B cell (primary cell): Measurements from ENCODE around the gene RERG. TPM values are rescaled to one million over a fixed set of nuclear protein-coding genes. Genes with fewer than 3 reads are reported as not detected.

Source experiments
- ATAC-seq: fragments of 200-7000 bp; cut with Tn5 transposase; one replicate; pipeline ENCODE4 v1.10.0; 2021; ENCODE audit warnings: low read depth, mild to moderate bottlenecking, moderate number of reproducible peaks, moderate library complexity
- CTCF ChIA-PET: fragments of 350-600 bp; sonication (Branson Sonifier 250); formaldehyde crosslinking; loops from one replicate; lab custom pipeline; 2021; ENCODE audit warnings: antibody characterized with exemption, inconsistent platforms; lab: Charles Lee
- POLR2A ChIA-PET: fragments of 350-600 bp; sonication (Branson Sonifier 250); formaldehyde crosslinking; loops from one replicate; lab custom pipeline; 2021; ENCODE audit warnings: antibody characterized with exemption; lab: Charles Lee
- DNase-seq: peaks from one replicate; pipeline ENCODE4 v3.0.0; 2013
- H2AFZ ChIP-seq: 2 replicates; pipeline ENCODE4 v1.6.1; 2012; ENCODE audit warnings: mild to moderate bottlenecking, low read depth, low read length; ENCODE audit not compliant: insufficient read depth, poor library complexity, severe bottlenecking
- H3K27ac ChIP-seq, 2 donors: 1 replicate in 1 of 2; 2 replicates in 1 of 2; pipeline ENCODE4 v1.5.1; 2012 to 2013; ENCODE audit warnings: low read length in 2 of 2, mild to moderate bottlenecking in 2 of 2, moderate library complexity in 1 of 2
- H3K27me3 ChIP-seq, 4 experiments: fragments of 200-600 bp in 1 of 4; sonication (generic) in 1 of 4; replicated peaks in 1 of 4; 1 replicate in 2 of 4; 2 replicates in 2 of 4; pipeline versions ENCODE4 v1.6.1 to v1.7.0; 2013 to 2016; ENCODE audit warnings: low read length in 3 of 4, mild to moderate bottlenecking in 2 of 4, mixed read lengths in 1 of 4, moderate library complexity in 1 of 4; ENCODE audit not compliant: insufficient read depth in 4 of 4, control insufficient read depth in 3 of 4; ENCODE audit errors: control extremely low read depth in 1 of 4
- H3K36me3 ChIP-seq, 2 experiments: replicated peaks in 1 of 2; 1 replicate in 1 of 2; 2 replicates in 1 of 2; pipeline versions ENCODE4 v1.6.1 to v1.7.1; 2013; ENCODE audit warnings: low read length in 1 of 2; ENCODE audit not compliant: insufficient read depth in 2 of 2, control insufficient read depth in 1 of 2; ENCODE audit errors: control extremely low read depth in 1 of 2, extremely low read depth in 1 of 2
- H3K4me1 ChIP-seq, 2 donors: fragments of 200-600 bp in 1 of 2; sonication (generic) in 1 of 2; 1 replicate in 1 of 2; 2 replicates in 1 of 2; pipeline versions ENCODE4 v1.5.1 to v1.6.1; 2013 to 2017; ENCODE audit warnings: low read length in 2 of 2; ENCODE audit not compliant: control insufficient read depth in 2 of 2, insufficient read depth in 2 of 2
- H3K4me2 ChIP-seq: replicated peaks from 2 replicates; pipeline ENCODE3; 2012; ENCODE audit warnings: mild to moderate bottlenecking, low read depth, low read length; ENCODE audit not compliant: poor library complexity, severe bottlenecking
- H3K4me3 ChIP-seq, 5 experiments: fragments of 200-600 bp in 1 of 5; sonication (generic) in 1 of 5; 1 replicate in 3 of 5; 2 replicates in 2 of 5; pipeline versions ENCODE4 v1.5.1 to v1.7.0; 2011 to 2016; ENCODE audit warnings: low read length in 4 of 5, mild to moderate bottlenecking in 4 of 5, low read depth in 2 of 5, control low read depth in 1 of 5, moderate library complexity in 1 of 5; ENCODE audit not compliant: insufficient read depth in 1 of 5; ENCODE audit errors: control extremely low read depth in 1 of 5, extremely low read depth in 1 of 5
- H3K79me2 ChIP-seq: fragments of 200-600 bp; sonication (generic); one replicate; pipeline ENCODE4 v1.6.0; 2016; ENCODE audit warnings: low read length; ENCODE audit not compliant: control insufficient read depth, insufficient read depth
- H3K9ac ChIP-seq: fragments of 200-600 bp; sonication (generic); 2 replicates; pipeline ENCODE4 v1.6.1; 2017; ENCODE audit warnings: mild to moderate bottlenecking, low read length, moderate library complexity
- H3K9me3 ChIP-seq, 3 donors: one replicate each; pipeline versions ENCODE4 v1.6.1 to v1.7.1; 2013; ENCODE audit warnings: low read length in 2 of 3; ENCODE audit not compliant: control insufficient read depth in 2 of 3, insufficient read depth in 1 of 3; ENCODE audit errors: control extremely low read depth in 1 of 3
- H4K20me1 ChIP-seq: 2 replicates; pipeline ENCODE4 v1.6.0; 2012; ENCODE audit warnings: mild to moderate bottlenecking, low read length; ENCODE audit not compliant: insufficient read depth, control insufficient read depth, poor library complexity, severe bottlenecking
- H3K27ac Mint-ChIP-seq: one replicate; pipeline ENCODE4 v1.8.0; 2021; ENCODE audit warnings: mixed read lengths
- H3K27me3 Mint-ChIP-seq: one replicate; pipeline ENCODE4 v1.8.0; 2021; ENCODE audit warnings: mixed read lengths
- H3K4me1 Mint-ChIP-seq: one replicate; pipeline ENCODE4 v1.8.0; 2021; ENCODE audit warnings: mixed read lengths
- H3K4me3 Mint-ChIP-seq: one replicate; pipeline ENCODE4 v1.8.0; 2021; ENCODE audit warnings: mixed read lengths
- H3K9me3 Mint-ChIP-seq: one replicate; pipeline ENCODE4 v1.8.0; 2022; ENCODE audit warnings: mixed read lengths; ENCODE audit not compliant: insufficient read depth
- CTCF ChIP-seq: fragments of 200-600 bp; IDR thresholded peaks from one replicate; pipeline ENCODE4 v1.8.0; 2022; ENCODE audit warnings: antibody characterized with exemption, mild to moderate bottlenecking
- EZH2 ChIP-seq: IDR thresholded peaks from 2 replicates; pipeline ENCODE4 v1.6.1; 2012; ENCODE audit warnings: borderline replicate concordance, low read depth, mild to moderate bottlenecking, moderate library complexity, low read length; ENCODE audit not compliant: insufficient read depth, poor library complexity, severe bottlenecking
- WGBS: methylation state at CpG from one replicate; pipeline ENCODE4 v1.1.5; 2013; ENCODE audit warnings: missing lambda C conversion rate; ENCODE audit not compliant: insufficient coverage; 5-methylcytosine and 5-hydroxymethylcytosine counted together
- intact Hi-C: fragments of 100-400 bp; cut with micrococcal nuclease; formaldehyde crosslinking; loops from one replicate; pipeline ENCODE4 v1.10.0; 2022
- polyA plus RNA-seq: library from polyadenylated mRNA; depleted of rRNA; stranded (reverse); fragments of >200 nt; gene quantifications from 2 replicates; pipeline ENCODE4 v1.2.3, GENCODE V29; 2012
- total RNA-seq, 2 donors: library from RNA; stranded (reverse); fragments of 120-200 nt in 1 of 2; gene quantifications; 1 replicate in 1 of 2; 2 replicates in 1 of 2; pipeline versions ENCODE4 v1.2.3 to v1.2.4, GENCODE V29; 2013 to 2022

Gene RERG
- total and polyA plus RNA-seq, 2 donors (not counting 1 experiment from before 2014, with no cell fraction given): not detected

GRCh38 chr12:15074351-15074750 is 146.9 kb downstream of the RERG start:
- POLR2A ChIA-PET: no interaction called here

GRCh38 chr12:15059123-15059522 is 162.1 kb downstream of the RERG start:
- ChIA-PET CTCF (no interaction called here), POLR2A (no interaction called here)
- Histone ChIP-seq H3K79me2 (no peaks in the 10 kb centered on the region), H4K20me1 (no peaks in the 10 kb centered on the region), H3K36me3 (no peaks in the 10 kb centered on the region), H3K4me3 (no peak overlapping the region), H2AFZ (no peak overlapping the region), H3K9ac (no peak overlapping the region), H3K4me1 (no peaks in the 10 kb centered on the region), H3K9me3 (peaks cover 0 to under 1% (median 0%) of the 10 kb centered on the region in 3 donors), H3K27ac (no peak overlapping the region), H3K27me3 (peaks cover 0 to under 1% (median 0%) of the 10 kb centered on the region in 4 experiments), H3K4me2 (no peak overlapping the region)
- no peak for TF ChIP-seq EZH2
- TF ChIP-seq CTCF: no peak
- ATAC-seq (no peak), DNase-seq (no peak)
- Mint-ChIP-seq H3K27me3 (peaks cover 18% of the 10 kb centered on the region), H3K4me3 (no peak overlapping the region), H3K27ac (no peak overlapping the region), H3K4me1 (no peaks in the 10 kb centered on the region), H3K9me3 (no peaks in the 10 kb centered on the region)
- intact Hi-C loops: no loop called here
- WGBS: no CpG with 5 or more reads among the region's 1 CpG

More at GRCh38 chr12:15074351-15074750, 146.9 kb downstream of the RERG start:
- no peak overlapping the region for H3K9ac ChIP-seq
- no peaks in the 10 kb centered on the region for H3K79me2 ChIP-seq
- peaks cover 24% of the 10 kb centered on the region for H3K27me3 Mint-ChIP-seq
- no peak overlapping the region for H3K27ac Mint-ChIP-seq
- no peak overlapping the region for H2AFZ ChIP-seq
- CTCF ChIA-PET: no interaction called here
- no peak overlapping the region for H3K4me3 Mint-ChIP-seq
- no peak overlapping the region for H3K27ac ChIP-seq
- no peaks in the 10 kb centered on the region for H3K4me1 ChIP-seq
- H3K4me2 ChIP-seq: no peak overlapping the region
- peaks cover 2% of the 10 kb centered on the region for H3K9me3 Mint-ChIP-seq
- no peaks in the 10 kb centered on the region for H3K9me3 ChIP-seq
- no peaks in the 10 kb centered on the region for H4K20me1 ChIP-seq
- ATAC-seq (no peak), DNase-seq (no peak)
- no CpG with 5 or more reads among the region's 1 CpG for WGBS
- TF ChIP-seq CTCF: no peak
- no peak for TF ChIP-seq EZH2
- intact Hi-C loops: no loop called here
- H3K36me3 ChIP-seq: no peaks in the 10 kb centered on the region
- no peak overlapping the region for H3K4me3 ChIP-seq
- H3K4me1 Mint-ChIP-seq: peaks cover 12% of the 10 kb centered on the region
- peaks cover 0 to 3% (median 0%) of the 10 kb centered on the region in 4 experiments for H3K27me3 ChIP-seq

Other genes with a start within 250 kb of the RERG start
- gene PDE6H, start 248.4 kb downstream of the RERG start, total RNA-seq: not detected in 2 replicates
- not detected in 2 replicates for gene PDE6H, start 248.4 kb downstream of the RERG start, polyA plus RNA-seq
- 17.8 and 23.1 TPM in 2 replicates for gene PTPRO, start 101.1 kb upstream of the RERG start, total RNA-seq
- gene PTPRO, start 101.1 kb upstream of the RERG start, polyA plus RNA-seq: 17.0 and 23.6 TPM in 2 replicates